B cell (primary cell): ENCODE results near the gene SLC12A1. TPM values are rescaled to one million over a fixed set of nuclear protein-coding genes. Genes with fewer than 3 reads are reported as not detected.

ENCODE experiments used
- ATAC-seq: fragments of 200-7000 bp; cut with Tn5 transposase; one replicate; pipeline ENCODE4 v1.10.0; 2021; ENCODE audit warnings: low read depth, mild to moderate bottlenecking, moderate number of reproducible peaks, moderate library complexity
- CTCF ChIA-PET: fragments of 350-600 bp; sonication (Branson Sonifier 250); formaldehyde crosslinking; loops from one replicate; lab custom pipeline; 2021; ENCODE audit warnings: antibody characterized with exemption, inconsistent platforms; lab: Charles Lee
- POLR2A ChIA-PET: fragments of 350-600 bp; sonication (Branson Sonifier 250); formaldehyde crosslinking; loops from one replicate; lab custom pipeline; 2021; ENCODE audit warnings: antibody characterized with exemption; lab: Charles Lee
- DNase-seq: peaks from one replicate; pipeline ENCODE4 v3.0.0; 2013
- H2AFZ ChIP-seq: 2 replicates; pipeline ENCODE4 v1.6.1; 2012; ENCODE audit warnings: mild to moderate bottlenecking, low read depth, low read length; ENCODE audit not compliant: insufficient read depth, poor library complexity, severe bottlenecking
- H3K27ac ChIP-seq, 2 donors: 1 replicate in 1 of 2; 2 replicates in 1 of 2; pipeline ENCODE4 v1.5.1; 2012 to 2013; ENCODE audit warnings: low read length in 2 of 2, mild to moderate bottlenecking in 2 of 2, moderate library complexity in 1 of 2
- H3K27me3 ChIP-seq, 4 experiments: fragments of 200-600 bp in 1 of 4; sonication (generic) in 1 of 4; replicated peaks in 1 of 4; 1 replicate in 2 of 4; 2 replicates in 2 of 4; pipeline versions ENCODE4 v1.6.1 to v1.7.0; 2013 to 2016; ENCODE audit warnings: low read length in 3 of 4, mild to moderate bottlenecking in 2 of 4, mixed read lengths in 1 of 4, moderate library complexity in 1 of 4; ENCODE audit not compliant: insufficient read depth in 4 of 4, control insufficient read depth in 3 of 4; ENCODE audit errors: control extremely low read depth in 1 of 4
- H3K36me3 ChIP-seq, 2 experiments: replicated peaks in 1 of 2; 1 replicate in 1 of 2; 2 replicates in 1 of 2; pipeline versions ENCODE4 v1.6.1 to v1.7.1; 2013; ENCODE audit warnings: low read length in 1 of 2; ENCODE audit not compliant: insufficient read depth in 2 of 2, control insufficient read depth in 1 of 2; ENCODE audit errors: control extremely low read depth in 1 of 2, extremely low read depth in 1 of 2
- H3K4me1 ChIP-seq, 2 donors: fragments of 200-600 bp in 1 of 2; sonication (generic) in 1 of 2; 1 replicate in 1 of 2; 2 replicates in 1 of 2; pipeline versions ENCODE4 v1.5.1 to v1.6.1; 2013 to 2017; ENCODE audit warnings: low read length in 2 of 2; ENCODE audit not compliant: control insufficient read depth in 2 of 2, insufficient read depth in 2 of 2
- H3K4me2 ChIP-seq: replicated peaks from 2 replicates; pipeline ENCODE3; 2012; ENCODE audit warnings: mild to moderate bottlenecking, low read depth, low read length; ENCODE audit not compliant: poor library complexity, severe bottlenecking
- H3K4me3 ChIP-seq, 5 experiments: fragments of 200-600 bp in 1 of 5; sonication (generic) in 1 of 5; 1 replicate in 3 of 5; 2 replicates in 2 of 5; pipeline versions ENCODE4 v1.5.1 to v1.7.0; 2011 to 2016; ENCODE audit warnings: low read length in 4 of 5, mild to moderate bottlenecking in 4 of 5, low read depth in 2 of 5, control low read depth in 1 of 5, moderate library complexity in 1 of 5; ENCODE audit not compliant: insufficient read depth in 1 of 5; ENCODE audit errors: control extremely low read depth in 1 of 5, extremely low read depth in 1 of 5
- H3K79me2 ChIP-seq: fragments of 200-600 bp; sonication (generic); one replicate; pipeline ENCODE4 v1.6.0; 2016; ENCODE audit warnings: low read length; ENCODE audit not compliant: control insufficient read depth, insufficient read depth
- H3K9ac ChIP-seq: fragments of 200-600 bp; sonication (generic); 2 replicates; pipeline ENCODE4 v1.6.1; 2017; ENCODE audit warnings: mild to moderate bottlenecking, low read length, moderate library complexity
- H3K9me3 ChIP-seq, 3 donors: one replicate each; pipeline versions ENCODE4 v1.6.1 to v1.7.1; 2013; ENCODE audit warnings: low read length in 2 of 3; ENCODE audit not compliant: control insufficient read depth in 2 of 3, insufficient read depth in 1 of 3; ENCODE audit errors: control extremely low read depth in 1 of 3
- H4K20me1 ChIP-seq: 2 replicates; pipeline ENCODE4 v1.6.0; 2012; ENCODE audit warnings: mild to moderate bottlenecking, low read length; ENCODE audit not compliant: insufficient read depth, control insufficient read depth, poor library complexity, severe bottlenecking
- H3K27ac Mint-ChIP-seq: one replicate; pipeline ENCODE4 v1.8.0; 2021; ENCODE audit warnings: mixed read lengths
- H3K27me3 Mint-ChIP-seq: one replicate; pipeline ENCODE4 v1.8.0; 2021; ENCODE audit warnings: mixed read lengths
- H3K4me1 Mint-ChIP-seq: one replicate; pipeline ENCODE4 v1.8.0; 2021; ENCODE audit warnings: mixed read lengths
- H3K4me3 Mint-ChIP-seq: one replicate; pipeline ENCODE4 v1.8.0; 2021; ENCODE audit warnings: mixed read lengths
- H3K9me3 Mint-ChIP-seq: one replicate; pipeline ENCODE4 v1.8.0; 2022; ENCODE audit warnings: mixed read lengths; ENCODE audit not compliant: insufficient read depth
- CTCF ChIP-seq: fragments of 200-600 bp; IDR thresholded peaks from one replicate; pipeline ENCODE4 v1.8.0; 2022; ENCODE audit warnings: antibody characterized with exemption, mild to moderate bottlenecking
- EZH2 ChIP-seq: IDR thresholded peaks from 2 replicates; pipeline ENCODE4 v1.6.1; 2012; ENCODE audit warnings: borderline replicate concordance, low read depth, mild to moderate bottlenecking, moderate library complexity, low read length; ENCODE audit not compliant: insufficient read depth, poor library complexity, severe bottlenecking
- WGBS: methylation state at CpG from one replicate; pipeline ENCODE4 v1.1.5; 2013; ENCODE audit warnings: missing lambda C conversion rate; ENCODE audit not compliant: insufficient coverage; 5-methylcytosine and 5-hydroxymethylcytosine counted together
- intact Hi-C: fragments of 100-400 bp; cut with micrococcal nuclease; formaldehyde crosslinking; loops from one replicate; pipeline ENCODE4 v1.10.0; 2022
- polyA plus RNA-seq: library from polyadenylated mRNA; depleted of rRNA; stranded (reverse); fragments of >200 nt; gene quantifications from 2 replicates; pipeline ENCODE4 v1.2.3, GENCODE V29; 2012
- total RNA-seq, 2 donors: library from RNA; stranded (reverse); fragments of 120-200 nt in 1 of 2; gene quantifications; 1 replicate in 1 of 2; 2 replicates in 1 of 2; pipeline versions ENCODE4 v1.2.3 to v1.2.4, GENCODE V29; 2013 to 2022

SLC12A1 gene
- total and polyA plus RNA-seq, 2 donors (not counting 1 experiment from before 2014, with no cell fraction given) = not detected

GRCh38 chr15:48318131-48318530, 112.0 kb downstream of the SLC12A1 start:
- no peak for ATAC-seq
- H3K79me2 ChIP-seq = no peaks in the 10 kb centered on the region
- intact Hi-C loops = no loop called here
- no peak for DNase-seq
- H2AFZ ChIP-seq = no peak overlapping the region
- Mint-ChIP-seq H3K27me3 (no peaks in the 10 kb centered on the region), H3K4me3 (no peak overlapping the region), H3K27ac (no peak overlapping the region), H3K4me1 (no peaks in the 10 kb centered on the region), H3K9me3 (no peaks in the 10 kb centered on the region)
- TF ChIP-seq CTCF = no peak
- TF ChIP-seq EZH2 = no peak
- H4K20me1 ChIP-seq = no peaks in the 10 kb centered on the region
- no peak overlapping the region for H3K4me2 ChIP-seq
- H3K9me3 ChIP-seq = no peaks in the 10 kb centered on the region
- no peak overlapping the region for H3K4me3 ChIP-seq
- no peak overlapping the region for H3K9ac ChIP-seq
- no peaks in the 10 kb centered on the region for H3K27me3 ChIP-seq
- ChIA-PET POLR2A (no interaction called here), CTCF (no interaction called here)
- 92% methylated on average over 3 of the region's 6 CpGs for WGBS
- H3K27ac ChIP-seq = no peak overlapping the region
- no peaks in the 10 kb centered on the region for H3K36me3 ChIP-seq
- H3K4me1 ChIP-seq = no peaks in the 10 kb centered on the region

- POLR2A ChIA-PET = no interaction called here
- H3K4me1 Mint-ChIP-seq = peaks cover 14% of the 10 kb centered on the region
- no peak overlapping the region for H3K4me3 Mint-ChIP-seq
- intact Hi-C loops = no loop called here
- Histone ChIP-seq H4K20me1 (no peaks in the 10 kb centered on the region), H3K4me2 (no peak overlapping the region), H3K27ac (no peak overlapping the region), H3K9me3 (no peaks in the 10 kb centered on the region), H3K27me3 (no peaks in the 10 kb centered on the region), H3K79me2 (no peaks in the 10 kb centered on the region), H3K4me3 (no peak overlapping the region), H3K36me3 (no peaks in the 10 kb centered on the region), H3K4me1 (peaks cover 10 to 11% of the 10 kb centered on the region in 2 donors), H3K9ac (no peak overlapping the region), H2AFZ (no peak overlapping the region)
- DNase-seq (no peak), ATAC-seq (no peak)
- H3K27ac Mint-ChIP-seq = no peak overlapping the region
- no peaks in the 10 kb centered on the region for H3K9me3 Mint-ChIP-seq
- 100% methylated on average over 1 of the region's 7 CpGs for WGBS
- no peaks in the 10 kb centered on the region for H3K27me3 Mint-ChIP-seq
- TF ChIP-seq CTCF (no peak), EZH2 (no peak)
- CTCF ChIA-PET = no interaction called here
Measured at GRCh38 chr15:48323294-48323693, 117.2 kb downstream of the SLC12A1 start.
